GM19438 (cell line): ENCODE results near the gene PHACTR1.
"Not testable (repeated sequence)": the region's sequence is repeated elsewhere in the genome, so short reads cannot be mapped to it uniquely, and the experiment has no call there.

Source experiments
- ATAC-seq: cut with Tn5 transposase; IDR thresholded peaks from one replicate; pipeline ENCODE4 v1.9.1; 2021; ENCODE audit warnings: low read depth; ENCODE audit not compliant: unreplicated experiment

Gene PHACTR1

DNA sequence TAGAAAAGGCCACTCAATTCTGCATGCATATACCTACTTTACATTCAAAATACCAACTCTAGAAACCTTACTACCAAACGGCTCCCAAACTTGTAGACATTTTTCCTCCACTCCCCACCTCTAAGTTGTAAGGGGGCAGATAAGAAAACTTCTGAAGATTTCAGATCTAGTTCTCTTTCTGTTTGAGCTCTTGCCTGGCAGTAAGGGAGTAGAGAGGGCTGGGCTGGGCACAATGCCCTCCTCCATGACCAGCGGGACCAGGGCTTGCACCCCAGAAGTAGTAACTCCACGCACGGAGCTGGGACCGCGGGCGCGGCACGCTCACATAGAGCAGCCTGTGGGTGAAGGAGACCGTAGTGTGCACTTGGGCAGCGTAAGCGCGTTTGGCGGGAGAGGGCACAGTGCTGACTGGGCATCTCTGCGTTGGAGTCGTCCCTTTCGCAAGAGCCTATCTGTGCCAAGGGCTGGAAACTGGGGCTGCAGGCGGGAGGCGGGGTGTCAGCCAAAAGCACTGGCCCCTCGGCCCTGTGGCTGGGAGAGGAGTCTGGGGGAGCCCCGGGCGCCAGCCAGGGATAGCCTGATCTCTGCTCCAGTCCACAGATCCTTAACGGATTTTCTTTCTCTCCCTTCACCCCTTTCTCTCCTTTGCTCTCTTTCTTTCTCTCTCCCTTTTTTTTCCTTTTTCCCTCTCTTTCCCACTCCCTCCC lies 32.4 kb downstream of the PHACTR1 start:
- ATAC-seq, result no peak

GRCh38 chr6:12749531-12750379 lies 33.2 kb downstream of the PHACTR1 start:
- ATAC-seq, result no peak

DNA sequence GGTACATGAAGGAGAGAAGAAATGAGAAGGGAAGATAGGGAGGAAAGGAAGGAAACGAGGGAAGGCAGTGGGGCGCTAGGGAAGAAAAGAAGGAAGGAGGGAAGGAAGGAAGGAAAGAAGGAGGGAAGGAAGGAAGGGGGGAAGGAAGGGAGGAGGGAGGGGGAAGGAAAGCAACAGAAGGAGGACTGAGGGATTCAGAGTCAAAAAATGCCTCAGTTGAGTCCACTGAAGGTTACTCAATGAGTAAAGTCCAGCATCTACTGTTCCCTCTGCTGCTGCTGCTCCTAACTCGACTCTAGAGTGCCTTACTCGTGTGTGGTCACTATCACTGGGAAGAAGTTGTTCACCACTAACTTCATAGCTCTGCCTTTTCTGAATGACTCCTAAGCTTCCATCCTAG lies 33.8 kb downstream of the PHACTR1 start:
- ATAC-seq, result no peak

DNA sequence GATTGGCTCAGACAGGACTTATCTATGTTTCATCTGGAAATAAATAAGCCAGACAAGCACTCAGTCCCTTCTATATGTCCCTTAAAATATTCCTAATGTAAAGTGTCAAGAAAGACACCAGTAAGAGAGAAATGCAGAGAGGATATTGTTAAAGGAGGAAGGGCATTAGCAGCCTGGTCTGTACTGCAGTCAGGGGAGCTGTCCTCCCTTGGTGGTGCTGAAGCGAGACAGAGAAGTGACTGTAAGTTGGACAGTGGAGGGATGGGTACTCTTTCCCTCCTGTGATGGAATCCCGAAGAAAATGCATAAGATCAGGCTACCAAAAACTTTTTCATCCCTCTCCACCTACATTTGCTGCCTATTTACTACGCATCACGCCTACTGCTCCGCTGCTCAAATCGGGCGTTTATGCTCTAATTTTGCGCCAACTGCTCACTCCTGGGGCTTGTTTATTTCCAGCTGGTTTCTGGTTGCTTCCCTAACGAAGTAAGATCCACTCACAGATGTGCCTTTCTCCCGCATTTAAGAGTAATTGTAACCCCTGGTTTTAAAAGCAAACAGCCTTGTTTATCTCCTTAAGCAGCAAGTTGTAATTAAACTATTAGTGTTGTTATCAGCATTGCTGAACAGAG lies 35.2 kb downstream of the PHACTR1 start:
- ATAC-seq, result no peak

DNA sequence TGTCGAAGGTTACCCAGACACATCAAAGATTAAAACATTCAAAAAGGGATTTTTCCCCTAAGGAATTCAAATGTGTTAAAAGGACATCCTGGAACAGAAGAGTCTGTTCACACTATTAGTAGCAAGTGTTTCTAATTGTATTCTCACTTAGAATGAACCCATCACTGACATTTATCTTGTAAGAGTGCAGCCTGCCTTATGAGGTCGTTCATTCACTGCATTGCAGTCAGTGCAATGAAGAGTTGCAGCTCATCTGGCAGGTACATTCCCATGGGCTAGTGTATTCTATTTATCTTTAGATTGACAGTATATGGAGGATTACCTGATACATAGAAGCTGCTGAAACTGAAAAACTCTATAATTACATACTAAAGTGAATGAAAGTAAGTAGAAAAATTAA lies 36.5 kb downstream of the PHACTR1 start:
- ATAC-seq, result no peak

DNA sequence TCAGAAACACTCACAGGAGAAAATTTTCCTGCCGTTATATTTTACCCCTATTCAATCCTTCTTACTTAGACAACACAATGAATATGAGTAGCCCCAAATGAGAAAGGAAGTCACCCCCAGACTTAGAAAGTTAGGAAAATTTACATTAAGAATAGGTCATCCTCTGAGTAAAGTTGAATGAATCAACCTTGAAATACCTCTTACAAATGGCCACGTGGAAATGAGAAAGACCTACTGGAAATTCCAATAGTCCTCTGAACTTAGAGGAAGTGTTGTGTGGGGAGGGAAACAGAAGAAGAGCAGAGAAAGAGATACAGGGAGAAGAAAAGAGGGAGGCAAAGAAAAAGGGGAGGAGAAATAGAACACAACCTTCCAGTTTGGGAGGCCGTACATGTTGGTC lies 43.7 kb downstream of the PHACTR1 start:
- ATAC-seq, result no peak

- no peak for ATAC-seq
These were observed 44.3 kb downstream of the PHACTR1 start for GRCh38 chr6:12760911-12761310.

DNA sequence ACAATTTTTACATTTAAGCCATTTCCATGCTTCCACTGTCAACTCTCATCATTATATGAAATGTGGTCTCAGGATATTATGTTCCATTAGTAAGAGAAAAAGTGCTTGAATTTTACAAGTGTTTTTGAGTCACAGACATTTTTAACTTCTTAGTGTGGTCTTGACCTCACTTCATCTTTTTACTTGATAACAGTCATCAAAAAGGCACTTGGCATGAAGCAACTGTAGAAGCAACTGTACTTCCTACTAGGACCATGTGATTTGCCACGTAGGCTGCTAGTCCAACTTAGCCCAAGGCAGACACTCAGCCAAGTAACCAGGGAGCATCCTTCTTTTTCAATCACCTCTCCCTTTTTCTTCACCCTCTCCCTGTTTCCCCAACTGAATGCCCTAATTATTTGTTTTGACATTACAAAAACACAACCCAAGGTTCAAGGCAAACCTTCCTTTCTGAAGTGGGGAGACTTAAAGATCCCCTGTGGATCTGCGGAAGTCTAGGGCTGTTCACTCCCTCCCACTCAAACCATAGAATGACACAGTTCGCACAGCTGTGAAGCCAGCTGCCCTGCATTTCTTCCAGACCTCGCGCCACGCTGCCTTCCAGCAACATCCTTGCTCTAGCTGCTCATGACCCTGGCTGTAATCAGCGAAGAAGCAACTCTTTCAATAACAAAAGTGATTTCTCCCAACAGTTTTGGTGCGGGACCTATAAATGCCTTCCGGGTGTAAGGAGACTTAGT lies 45.0 kb downstream of the PHACTR1 start:
- ATAC-seq, result no peak

GRCh38 chr6:12762731-12763434 lies 46.3 kb downstream of the PHACTR1 start:
- ATAC-seq, result not testable (repeated sequence)

GRCh38 chr6:12766365-12766764 lies 49.8 kb downstream of the PHACTR1 start:
- no peak for ATAC-seq

DNA sequence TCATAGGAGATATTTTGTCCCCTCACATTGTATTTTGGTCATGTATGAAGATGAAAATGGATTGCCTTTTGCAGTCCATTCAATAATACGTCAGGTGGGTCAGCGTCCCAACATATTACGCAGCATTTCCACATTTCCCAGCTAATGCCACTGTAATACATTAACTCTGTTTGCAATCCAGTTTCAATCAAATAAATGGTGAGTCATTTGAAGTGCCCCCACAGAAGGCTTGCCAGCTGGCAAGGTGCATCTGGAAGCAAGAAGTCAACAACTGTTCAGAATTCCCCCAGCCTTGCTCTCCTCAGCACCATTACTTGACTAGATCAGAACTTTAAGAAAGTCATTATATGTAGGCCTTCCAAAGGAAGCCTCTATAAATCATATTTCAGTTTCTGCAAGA lies 50.4 kb downstream of the PHACTR1 start:
- ATAC-seq, result no peak

GRCh38 chr6:12769556-12770256 lies 53.1 kb downstream of the PHACTR1 start:
- ATAC-seq, result no peak

- ATAC-seq, result no peak
These were observed 55.8 kb downstream of the PHACTR1 start for GRCh38 chr6:12772416-12772815.

GRCh38 chr6:12776291-12776690 lies 59.7 kb downstream of the PHACTR1 start:
- ATAC-seq, result no peak

DNA sequence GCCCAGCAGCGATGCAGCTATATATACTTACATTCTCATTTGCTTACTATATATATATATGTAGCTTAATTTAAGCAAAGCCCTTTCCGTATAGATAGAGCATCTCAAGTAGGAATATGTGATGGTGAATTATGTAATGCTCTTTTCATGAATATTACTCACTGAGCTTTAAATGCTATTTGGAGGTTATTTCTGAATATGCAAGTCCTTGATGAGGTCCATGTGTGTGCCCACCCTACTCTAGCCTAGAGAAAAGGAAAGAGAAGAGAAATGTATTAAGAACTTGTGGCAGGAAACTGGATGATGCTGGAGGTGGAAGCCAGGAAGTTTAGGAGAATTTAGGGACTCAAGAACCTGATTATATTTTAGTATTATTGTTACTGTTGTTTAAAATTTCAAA lies 63.2 kb downstream of the PHACTR1 start:
- no peak for ATAC-seq

- no peak for ATAC-seq
These were observed 65.6 kb downstream of the PHACTR1 start for GRCh38 chr6:12782136-12782535.

DNA sequence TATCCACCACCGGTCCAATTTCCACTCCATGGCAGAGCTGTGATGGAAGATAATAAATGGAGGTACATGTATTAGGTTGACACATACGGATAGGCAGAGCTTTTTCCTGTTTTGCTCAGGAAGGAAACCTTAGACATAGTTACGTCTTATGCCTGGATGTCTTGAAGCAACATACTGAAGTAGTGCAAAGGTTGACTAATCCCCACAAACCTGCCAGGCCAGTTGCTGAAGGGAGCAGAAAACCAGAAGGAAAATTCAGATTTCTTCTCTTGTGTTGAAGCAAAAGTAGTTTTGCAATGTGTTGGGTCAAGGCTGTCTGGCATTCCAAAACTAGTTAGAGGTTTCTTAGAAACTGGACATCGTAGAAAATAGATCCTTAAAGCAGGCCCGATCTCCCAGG lies 68.7 kb downstream of the PHACTR1 start:
- no peak for ATAC-seq

DNA sequence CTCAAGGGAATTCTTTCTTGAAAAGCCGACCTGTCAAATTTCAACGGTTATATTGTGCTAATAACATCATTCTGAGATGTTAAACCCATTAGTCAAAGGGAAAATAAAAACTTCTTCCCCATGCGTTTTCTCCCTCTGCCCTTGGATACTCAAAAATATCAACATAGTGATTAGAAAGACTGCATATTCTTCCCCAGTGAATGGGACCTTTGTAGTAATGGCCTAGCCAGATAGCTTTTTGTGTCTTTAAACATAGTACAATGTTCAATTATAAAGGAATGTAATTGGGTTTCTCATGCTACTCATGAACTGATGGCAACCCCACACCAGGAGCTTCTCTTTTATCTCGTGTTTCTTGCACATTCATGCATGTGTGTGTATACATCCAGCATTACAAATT lies 69.4 kb downstream of the PHACTR1 start:
- no peak for ATAC-seq

DNA sequence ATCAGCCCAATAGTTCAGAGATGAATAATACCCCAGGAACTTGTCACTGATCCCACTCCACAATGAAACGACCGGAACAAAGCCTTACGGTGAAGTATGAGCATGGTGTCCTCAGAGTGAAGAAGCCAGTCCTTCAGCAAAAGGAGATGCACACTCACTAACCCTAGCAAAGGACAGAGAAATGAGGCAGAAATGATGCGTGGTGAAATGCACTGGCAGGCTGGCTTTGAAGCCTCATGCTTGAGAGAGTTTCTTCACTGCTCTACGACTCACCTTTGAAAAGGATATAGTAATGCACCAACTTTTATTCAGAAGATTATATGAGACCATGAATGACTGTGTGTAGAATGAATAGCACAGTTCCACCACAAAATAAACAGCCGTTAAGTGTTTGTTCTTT lies 74.8 kb downstream of the PHACTR1 start:
- no peak for ATAC-seq

DNA sequence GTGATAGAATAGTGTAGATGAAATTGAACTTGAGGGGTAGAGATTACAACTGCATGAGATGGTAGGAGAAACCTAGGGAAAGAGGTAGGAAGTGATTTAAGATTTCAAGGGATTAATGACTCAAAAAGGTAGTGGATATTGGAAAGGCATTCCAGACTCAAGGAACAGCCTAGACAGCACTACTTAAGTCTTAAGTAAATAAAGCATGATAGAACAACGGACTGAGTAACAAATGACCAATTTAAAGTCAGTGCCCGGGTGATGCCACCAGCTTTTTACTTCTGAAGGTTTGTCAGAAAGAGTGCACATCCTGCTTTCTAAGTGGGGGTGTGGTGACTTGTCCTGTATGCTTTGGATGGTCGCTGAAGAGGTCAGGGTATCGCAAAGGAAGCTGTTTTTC lies 81.8 kb downstream of the PHACTR1 start:
- ATAC-seq, result no peak
